Activated naive CD8-positive, alpha-beta T cell treated with anti-CD3 and anti-CD28 coated beads for 36 hours (primary cell): ENCODE data around the gene TRMT6. TPM values are rescaled to one million over a fixed set of nuclear protein-coding genes. Genes with fewer than 3 reads are reported as not detected.

Source experiments
- DNase-seq: peaks from one replicate; pipeline ENCODE4 v3.0.0; 2021
- H3K27ac Mint-ChIP-seq: one replicate; pipeline ENCODE4 v1.8.0; 2022; ENCODE audit warnings: mild to moderate bottlenecking, moderate library complexity, mixed read lengths
- H3K27me3 Mint-ChIP-seq: one replicate; pipeline ENCODE4 v1.8.0; 2022; ENCODE audit warnings: mild to moderate bottlenecking, mixed read lengths
- H3K36me3 Mint-ChIP-seq: one replicate; pipeline ENCODE4 v1.8.0; 2021; ENCODE audit warnings: mild to moderate bottlenecking, mixed read lengths
- H3K4me1 Mint-ChIP-seq: one replicate; pipeline ENCODE4 v1.8.0; 2021; ENCODE audit warnings: mixed read lengths
- H3K4me3 Mint-ChIP-seq: one replicate; pipeline ENCODE4 v1.8.0; 2022; ENCODE audit warnings: mild to moderate bottlenecking, moderate library complexity, mixed read lengths
- H3K9me3 Mint-ChIP-seq: one replicate; pipeline ENCODE4 v1.8.0; 2022; ENCODE audit warnings: mixed read lengths
- total RNA-seq, 2 experiments: library from RNA; stranded (reverse); gene quantifications; one replicate each; pipeline ENCODE4 v1.2.3, GENCODE V29; 2021

The TRMT6 gene
- total RNA-seq, 2 experiments from 2014 or later, result 33.1 to 34.1 TPM

- no peak overlapping the region for H3K27ac Mint-ChIP-seq
- H3K9me3 Mint-ChIP-seq, result no peaks in the 10 kb centered on the region
- DNase-seq, result no peak
- H3K27me3 Mint-ChIP-seq, result no peaks in the 10 kb centered on the region
- H3K4me3 Mint-ChIP-seq, result no peak overlapping the region
- H3K36me3 Mint-ChIP-seq, result peaks cover 21% of the 10 kb centered on the region
- no peaks in the 10 kb centered on the region for H3K4me1 Mint-ChIP-seq
These were observed 20.9 kb upstream of the TRMT6 start for GRCh38 chr20:5971203-5971602.

- H3K4me3 Mint-ChIP-seq, result no peak overlapping the region
- peaks cover 28% of the 10 kb centered on the region for H3K36me3 Mint-ChIP-seq
- no peak overlapping the region for H3K27ac Mint-ChIP-seq
- no peaks in the 10 kb centered on the region for H3K9me3 Mint-ChIP-seq
- H3K4me1 Mint-ChIP-seq, result no peaks in the 10 kb centered on the region
- H3K27me3 Mint-ChIP-seq, result no peaks in the 10 kb centered on the region
- DNase-seq, result no peak
These were observed 20.0 kb upstream of the TRMT6 start for GRCh38 chr20:5970381-5970780.

- Mint-ChIP-seq H3K27me3 (no peaks in the 10 kb centered on the region), H3K36me3 (peaks cover 32% of the 10 kb centered on the region), H3K9me3 (no peaks in the 10 kb centered on the region), H3K4me3 (no peak overlapping the region), H3K4me1 (no peaks in the 10 kb centered on the region), H3K27ac (no peak overlapping the region)
- DNase-seq, result no peak
These were observed 19.6 kb upstream of the TRMT6 start for GRCh38 chr20:5969940-5970339.

- H3K27ac Mint-ChIP-seq, result no peak overlapping the region
- no peaks in the 10 kb centered on the region for H3K4me1 Mint-ChIP-seq
- H3K27me3 Mint-ChIP-seq, result no peaks in the 10 kb centered on the region
- no peak for DNase-seq
- no peaks in the 10 kb centered on the region for H3K9me3 Mint-ChIP-seq
- no peak overlapping the region for H3K4me3 Mint-ChIP-seq
- H3K36me3 Mint-ChIP-seq, result peaks cover 33% of the 10 kb centered on the region
These were observed 19.1 kb upstream of the TRMT6 start for GRCh38 chr20:5969348-5969935.

- Mint-ChIP-seq H3K4me1 (no peaks in the 10 kb centered on the region), H3K27ac (no peak overlapping the region), H3K4me3 (no peak overlapping the region), H3K27me3 (no peaks in the 10 kb centered on the region), H3K9me3 (no peaks in the 10 kb centered on the region), H3K36me3 (peaks cover 35% of the 10 kb centered on the region)
- no peak for DNase-seq
These were observed 18.1 kb upstream of the TRMT6 start for GRCh38 chr20:5968462-5968861.

GRCh38 chr20:5967469-5967868, 17.1 kb upstream of the TRMT6 start:
- H3K9me3 Mint-ChIP-seq, result no peaks in the 10 kb centered on the region
- peaks cover 30% of the 10 kb centered on the region for H3K36me3 Mint-ChIP-seq
- no peaks in the 10 kb centered on the region for H3K4me1 Mint-ChIP-seq
- no peak overlapping the region for H3K4me3 Mint-ChIP-seq
- no peak overlapping the region for H3K27ac Mint-ChIP-seq
- no peak for DNase-seq
- no peaks in the 10 kb centered on the region for H3K27me3 Mint-ChIP-seq

- peak overlapping the region; percentile 98 for H3K27ac Mint-ChIP-seq
- peak overlapping the region; percentile 97 for H3K4me3 Mint-ChIP-seq
- H3K9me3 Mint-ChIP-seq, result no peaks in the 10 kb centered on the region
- no peak for DNase-seq
- H3K4me1 Mint-ChIP-seq, result peaks cover 51% of the 10 kb centered on the region
- peaks cover 4% of the 10 kb centered on the region for H3K27me3 Mint-ChIP-seq
- H3K36me3 Mint-ChIP-seq, result peaks cover 55% of the 10 kb centered on the region
These were observed 426 bp downstream of the TRMT6 start for GRCh38 chr20:5949943-5950270.

- DNase-seq, result peak; percentile 10
- Mint-ChIP-seq H3K27ac (peak overlapping the region; percentile 59), H3K36me3 (peaks cover 46% of the 10 kb centered on the region), H3K4me3 (no peak overlapping the region), H3K4me1 (peaks cover 47% of the 10 kb centered on the region), H3K9me3 (no peaks in the 10 kb centered on the region), H3K27me3 (peaks cover 4% of the 10 kb centered on the region)
These were observed 3.1 kb downstream of the TRMT6 start for GRCh38 chr20:5947276-5947675.

- Mint-ChIP-seq H3K27ac (no peak overlapping the region), H3K4me3 (no peak overlapping the region), H3K36me3 (peaks cover 37% of the 10 kb centered on the region), H3K9me3 (no peaks in the 10 kb centered on the region), H3K4me1 (peaks cover 41% of the 10 kb centered on the region), H3K27me3 (peaks cover 4% of the 10 kb centered on the region)
- no peak for DNase-seq
These were observed 4.4 kb downstream of the TRMT6 start for GRCh38 chr20:5945963-5946362.

- Mint-ChIP-seq H3K27ac (no peak overlapping the region), H3K27me3 (no peaks in the 10 kb centered on the region), H3K4me1 (peaks cover 14% of the 10 kb centered on the region), H3K4me3 (no peak overlapping the region), H3K36me3 (peaks cover 12% of the 10 kb centered on the region), H3K9me3 (no peaks in the 10 kb centered on the region)
- no peak for DNase-seq
These were observed 11.8 kb downstream of the TRMT6 start for GRCh38 chr20:5938456-5939029.

- Mint-ChIP-seq H3K4me3 (no peak overlapping the region), H3K36me3 (peaks cover 5% of the 10 kb centered on the region), H3K27ac (no peak overlapping the region), H3K9me3 (no peaks in the 10 kb centered on the region), H3K27me3 (no peaks in the 10 kb centered on the region), H3K4me1 (peaks cover 14% of the 10 kb centered on the region)
- no peak for DNase-seq
These were observed 14.1 kb downstream of the TRMT6 start for GRCh38 chr20:5936238-5936637.

- peaks cover 5% of the 10 kb centered on the region for H3K36me3 Mint-ChIP-seq
- no peak overlapping the region for H3K4me3 Mint-ChIP-seq
- no peak overlapping the region for H3K27ac Mint-ChIP-seq
- DNase-seq, result no peak
- peaks cover 14% of the 10 kb centered on the region for H3K4me1 Mint-ChIP-seq
- no peaks in the 10 kb centered on the region for H3K9me3 Mint-ChIP-seq
- H3K27me3 Mint-ChIP-seq, result no peaks in the 10 kb centered on the region
These were observed 14.9 kb downstream of the TRMT6 start for GRCh38 chr20:5935384-5935783.

GRCh38 chr20:5933802-5934436, 16.4 kb downstream of the TRMT6 start:
- H3K9me3 Mint-ChIP-seq, result no peaks in the 10 kb centered on the region
- no peaks in the 10 kb centered on the region for H3K27me3 Mint-ChIP-seq
- peaks cover 4% of the 10 kb centered on the region for H3K36me3 Mint-ChIP-seq
- H3K4me1 Mint-ChIP-seq, result peaks cover 14% of the 10 kb centered on the region
- no peak overlapping the region for H3K27ac Mint-ChIP-seq
- no peak overlapping the region for H3K4me3 Mint-ChIP-seq
- DNase-seq, result no peak

- Mint-ChIP-seq H3K36me3 (peaks cover 1% of the 10 kb centered on the region), H3K9me3 (no peaks in the 10 kb centered on the region), H3K4me3 (no peak overlapping the region), H3K4me1 (peaks cover 14% of the 10 kb centered on the region), H3K27ac (no peak overlapping the region), H3K27me3 (no peaks in the 10 kb centered on the region)
- DNase-seq, result no peak
These were observed 17.5 kb downstream of the TRMT6 start for GRCh38 chr20:5932796-5933195.

- Mint-ChIP-seq H3K27ac (no peak overlapping the region), H3K4me3 (no peak overlapping the region), H3K4me1 (peaks cover 13% of the 10 kb centered on the region), H3K27me3 (no peaks in the 10 kb centered on the region), H3K36me3 (no peaks in the 10 kb centered on the region), H3K9me3 (no peaks in the 10 kb centered on the region)
- no peak for DNase-seq
These were observed 18.9 kb downstream of the TRMT6 start for GRCh38 chr20:5931411-5931810.
